GM18951 (cell line): ENCODE measurements around the gene ILDR1.

ENCODE experiments used
- POLR2A ChIP-seq: IDR thresholded peaks from 4 replicates; pipeline ENCODE4 v1.6.1; 2011; ENCODE audit warnings: mild to moderate bottlenecking; ENCODE audit not compliant: insufficient read length, insufficient read depth; ENCODE audit errors: extremely low read depth
- in situ Hi-C: fragments of 300-500 bp; cut with MboI; formaldehyde crosslinking; loops from one replicate; pipeline ENCODE4 v1.12.0; 2022; ENCODE audit warnings: low sequenced_read_pairs, mixed read lengths, inconsistent platforms; ENCODE audit not compliant: unreplicated experiment

The ILDR1 gene

GRCh38 chr3:122008166-122008565, 13.9 kb downstream of the ILDR1 start:
- in situ Hi-C loops = no loop called here
- TF ChIP-seq POLR2A = no peak

DNA sequence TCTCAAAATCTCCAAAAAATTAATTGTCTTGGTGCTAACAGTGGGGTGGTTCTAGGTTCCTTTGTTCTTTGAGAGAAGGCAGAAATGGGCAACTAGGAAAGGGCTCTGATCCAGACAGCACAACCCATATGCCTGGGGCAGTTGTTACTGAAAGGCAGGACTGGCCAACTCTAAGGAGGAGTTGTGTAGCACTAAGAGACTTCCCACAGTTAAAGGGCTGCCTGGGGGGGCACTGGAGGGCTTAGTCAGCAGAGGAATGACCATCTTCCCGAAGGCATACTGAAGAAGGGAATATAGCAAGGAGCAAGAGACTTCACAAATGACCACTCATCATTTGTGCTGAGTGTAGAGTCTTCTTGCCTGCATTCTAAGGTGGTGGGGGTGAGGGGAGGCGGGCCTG, 15.8 kb downstream of the ILDR1 start:
- no peak for TF ChIP-seq POLR2A
- in situ Hi-C loops = no loop called here

GRCh38 chr3:122004991-122005565, 17.0 kb downstream of the ILDR1 start:
- in situ Hi-C loops = no loop called here
- no peak for TF ChIP-seq POLR2A

DNA sequence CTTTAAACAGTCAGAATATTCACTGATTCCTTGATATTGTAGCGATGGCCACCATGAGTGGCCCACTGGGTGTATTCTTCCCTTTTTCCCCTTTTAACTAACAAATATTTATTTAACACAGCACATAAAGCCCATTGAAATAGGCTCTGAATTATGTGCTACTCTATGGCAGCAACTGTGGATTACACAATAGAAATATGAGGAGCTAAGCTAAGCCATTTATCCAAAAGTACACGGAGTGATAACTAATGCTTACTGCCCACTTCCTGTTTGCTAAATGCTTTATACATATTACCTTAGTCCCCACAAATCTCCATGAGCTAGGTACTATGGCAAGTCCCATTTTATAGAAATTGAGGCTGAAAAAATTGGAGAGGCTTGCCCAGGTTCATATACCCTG, 17.9 kb downstream of the ILDR1 start:
- no peak for TF ChIP-seq POLR2A
- in situ Hi-C loops = no loop called here

GRCh38 chr3:122003606-122004005, 18.4 kb downstream of the ILDR1 start:
- in situ Hi-C loops = no loop called here
- no peak for TF ChIP-seq POLR2A

GRCh38 chr3:122003112-122003511, 18.9 kb downstream of the ILDR1 start:
- in situ Hi-C loops = no loop called here
- TF ChIP-seq POLR2A = no peak

DNA sequence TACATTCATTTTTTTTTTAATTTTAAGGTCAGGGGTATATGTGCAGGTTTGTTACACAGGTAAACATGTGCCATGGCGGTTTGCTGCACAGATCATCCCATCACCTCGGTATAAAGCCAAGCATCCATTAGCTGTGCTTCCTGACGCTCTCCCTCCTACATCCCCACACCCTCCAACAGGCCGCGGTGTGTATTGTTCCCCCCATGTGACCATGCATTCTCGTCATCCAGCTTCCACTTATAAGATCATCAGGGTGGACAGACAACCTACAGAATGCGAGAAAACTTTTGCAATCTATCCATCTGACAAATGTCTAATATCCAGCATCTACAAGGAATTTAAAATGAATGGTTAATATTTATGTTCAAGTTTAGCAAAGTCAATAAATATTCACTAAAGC, 19.4 kb downstream of the ILDR1 start:
- in situ Hi-C loops = no loop called here

GRCh38 chr3:122001892-122002291, 20.2 kb downstream of the ILDR1 start:
- TF ChIP-seq POLR2A = no peak
- in situ Hi-C loops = no loop called here

More for the DNA sequence above, 19.4 kb downstream of the ILDR1 start:
- TF ChIP-seq POLR2A = no peak

DNA sequence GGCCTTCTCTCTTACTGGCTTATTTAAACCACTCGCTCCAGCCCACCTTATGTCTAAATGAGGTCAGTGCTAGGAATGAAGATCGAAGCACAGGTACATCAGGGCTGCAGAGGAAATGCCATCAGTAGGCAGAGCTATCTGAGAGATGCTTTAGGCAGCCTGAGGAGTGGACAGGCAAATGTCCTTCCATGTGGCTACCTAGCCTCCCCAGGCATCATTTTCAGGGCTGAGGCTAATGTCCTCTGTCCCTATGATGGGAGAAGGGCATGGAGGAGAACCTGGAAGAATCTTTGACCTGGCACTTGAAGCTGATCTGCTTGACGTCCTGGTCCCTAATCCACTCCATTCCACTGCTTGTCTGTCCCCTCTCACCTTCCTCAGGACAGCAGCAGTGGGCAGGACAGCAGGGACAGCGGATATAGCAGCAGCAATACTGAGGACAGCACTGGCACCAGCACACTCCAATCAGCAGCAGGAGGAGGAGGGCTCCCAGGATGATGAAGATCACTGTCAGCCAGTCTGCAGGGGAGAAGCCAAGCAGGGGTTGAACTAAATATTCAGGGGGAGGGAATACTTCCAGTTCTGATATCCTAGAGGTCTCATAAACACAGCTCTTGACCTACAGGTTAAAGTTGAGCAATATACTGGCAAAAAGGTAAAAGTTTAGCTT, 21.0 kb downstream of the ILDR1 start:
- in situ Hi-C loops = no loop called here
- TF ChIP-seq POLR2A = no peak

GRCh38 chr3:121999931-122000330, 22.1 kb downstream of the ILDR1 start:
- in situ Hi-C loops = no loop called here
- TF ChIP-seq POLR2A = no peak

DNA sequence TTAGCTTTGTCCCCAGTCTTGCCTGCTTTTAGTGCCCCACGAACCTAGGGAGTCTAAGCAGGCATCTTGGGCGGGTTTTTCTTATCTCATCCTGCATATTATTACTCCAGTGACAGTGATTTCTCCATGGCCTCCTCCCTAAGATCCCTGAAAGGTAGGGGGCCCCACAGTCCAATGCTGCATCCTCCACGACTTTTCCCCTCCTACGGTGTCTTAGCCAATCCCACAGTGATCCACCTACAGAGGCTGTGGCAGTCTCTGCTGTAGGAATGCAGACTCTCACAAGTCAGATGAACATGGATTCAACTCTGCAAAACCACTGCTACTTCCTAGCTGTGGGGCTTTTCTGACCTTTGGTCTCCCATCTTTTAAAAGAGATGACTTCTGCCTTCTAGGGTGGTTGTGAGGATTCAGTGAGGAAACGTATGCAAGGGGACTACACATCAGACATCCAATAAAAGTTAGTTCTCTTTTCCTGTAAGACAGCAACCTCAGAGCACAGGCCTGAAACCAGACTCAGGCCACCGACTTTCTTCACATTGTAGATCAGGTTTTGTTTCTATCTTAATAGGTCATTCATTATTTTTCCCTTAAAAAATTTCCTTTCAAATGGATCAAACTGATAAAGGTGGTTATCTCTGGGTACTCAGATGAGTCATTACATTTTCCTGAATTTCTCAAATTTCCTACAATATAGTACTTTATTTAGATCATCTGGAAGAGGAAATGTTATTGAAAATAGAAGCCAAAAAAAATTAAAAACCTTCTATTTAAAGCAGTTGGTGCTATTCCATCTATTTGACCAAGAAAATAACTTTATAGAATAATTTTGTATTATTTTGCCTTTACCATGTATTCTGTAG, 23.2 kb downstream of the ILDR1 start:
- in situ Hi-C loops = no loop called here
- no peak for TF ChIP-seq POLR2A

- in situ Hi-C loops = no loop called here
- TF ChIP-seq POLR2A = no peak
Observed at GRCh38 chr3:121998030-121998580, 23.9 kb downstream of the ILDR1 start.

DNA sequence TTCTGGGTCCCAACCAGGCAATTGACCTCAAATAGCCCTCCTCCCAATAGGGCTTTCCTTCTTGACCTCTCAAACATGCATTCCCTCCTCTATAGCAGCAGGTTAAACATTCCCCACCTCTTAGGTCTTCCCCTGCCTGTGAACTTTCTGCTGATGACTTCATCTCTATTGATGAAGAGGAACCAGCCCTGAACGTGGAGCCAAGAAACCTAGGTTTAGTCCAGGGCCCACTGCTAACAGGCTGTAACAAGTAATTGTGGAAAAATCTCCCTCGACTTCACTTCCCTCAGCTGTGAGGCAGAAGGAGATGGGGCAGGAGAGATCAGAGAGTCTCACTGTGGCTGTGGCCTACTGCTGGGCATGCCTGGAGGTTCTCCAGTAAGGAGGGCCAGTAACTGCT, 24.7 kb downstream of the ILDR1 start:
- in situ Hi-C loops = no loop called here
- TF ChIP-seq POLR2A = no peak
